Measurements from ENCODE around the gene SIRT7.

DNA sequence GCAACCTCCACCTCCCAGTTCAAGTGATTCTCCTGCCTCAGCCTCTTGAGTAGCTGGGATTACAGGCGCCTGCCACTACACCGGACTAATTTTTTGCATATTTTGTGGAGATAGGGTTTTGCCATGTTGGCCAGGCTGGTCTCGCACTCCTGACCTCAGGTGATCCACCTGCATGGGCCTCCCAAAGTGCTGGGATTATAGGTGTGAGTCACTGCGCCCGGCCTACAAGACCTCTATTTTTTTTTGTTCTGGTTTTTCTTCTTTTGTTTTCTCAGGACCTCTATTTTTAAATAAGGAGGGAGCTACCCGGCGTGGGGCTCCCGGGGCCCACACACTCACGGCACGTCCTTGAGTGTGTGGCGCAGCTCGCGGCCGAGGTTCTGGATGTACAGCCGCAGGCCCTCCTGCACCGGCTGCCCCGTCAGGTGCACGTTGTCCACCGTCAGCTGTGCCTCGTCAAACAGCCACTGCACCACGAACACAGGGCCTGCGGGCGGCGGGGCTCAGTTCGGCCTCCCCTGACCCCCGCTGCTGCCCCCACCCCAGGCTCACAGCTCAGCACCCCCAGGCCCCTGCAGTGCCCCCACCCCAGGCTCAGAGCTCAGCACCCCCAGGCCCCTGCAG, 37.2 kb upstream of the SIRT7 start:
- TF ChIP-seq, protein P1, sequence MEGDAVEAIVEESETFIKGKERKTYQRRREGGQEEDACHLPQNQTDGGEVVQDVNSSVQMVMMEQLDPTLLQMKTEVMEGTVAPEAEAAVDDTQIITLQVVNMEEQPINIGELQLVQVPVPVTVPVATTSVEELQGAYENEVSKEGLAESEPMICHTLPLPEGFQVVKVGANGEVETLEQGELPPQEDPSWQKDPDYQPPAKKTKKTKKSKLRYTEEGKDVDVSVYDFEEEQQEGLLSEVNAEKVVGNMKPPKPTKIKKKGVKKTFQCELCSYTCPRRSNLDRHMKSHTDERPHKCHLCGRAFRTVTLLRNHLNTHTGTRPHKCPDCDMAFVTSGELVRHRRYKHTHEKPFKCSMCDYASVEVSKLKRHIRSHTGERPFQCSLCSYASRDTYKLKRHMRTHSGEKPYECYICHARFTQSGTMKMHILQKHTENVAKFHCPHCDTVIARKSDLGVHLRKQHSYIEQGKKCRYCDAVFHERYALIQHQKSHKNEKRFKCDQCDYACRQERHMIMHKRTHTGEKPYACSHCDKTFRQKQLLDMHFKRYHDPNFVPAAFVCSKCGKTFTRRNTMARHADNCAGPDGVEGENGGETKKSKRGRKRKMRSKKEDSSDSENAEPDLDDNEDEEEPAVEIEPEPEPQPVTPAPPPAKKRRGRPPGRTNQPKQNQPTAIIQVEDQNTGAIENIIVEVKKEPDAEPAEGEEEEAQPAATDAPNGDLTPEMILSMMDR (IDR thresholded peaks at IDR 0.05) = no peak
- TF ChIP-seq POLR2A (IDR thresholded peaks at IDR 0.05) = no peak

All from heart left ventricle (tissue), 13 donors.